Activated T-helper 2 cell treated with anti-CD3 and anti-CD28 coated beads, Interferon-gamma antibody, Interleukin-2, Interleukin-4, amounts not matched to agents 10 μg/mL and 5 μg/mL and 100 μg/mL, durations not matched to agents 14 hours and 24 hours and 36 hours (primary cell): Measurements from ENCODE around the gene PPP1R13B. TPM values are rescaled to one million over a fixed set of nuclear protein-coding genes. Genes with fewer than 3 reads are reported as not detected.

ENCODE experiments used
- DNase-seq: peaks from one replicate; pipeline ENCODE4 v3.0.0; 2021; ENCODE audit warnings: low spot score
- H3K27ac Mint-ChIP-seq: one replicate; pipeline ENCODE4 v1.8.0; 2021; ENCODE audit warnings: mixed read lengths
- H3K27me3 Mint-ChIP-seq: one replicate; pipeline ENCODE4 v1.8.0; 2021; ENCODE audit warnings: low read depth, mixed read lengths
- H3K36me3 Mint-ChIP-seq: one replicate; pipeline ENCODE4 v1.8.0; 2021; ENCODE audit warnings: low read depth, mixed read lengths
- H3K4me1 Mint-ChIP-seq: one replicate; pipeline ENCODE4 v1.8.0; 2021; ENCODE audit warnings: low read depth, mixed read lengths
- H3K4me3 Mint-ChIP-seq: one replicate; pipeline ENCODE4 v1.8.0; 2021; ENCODE audit warnings: low read depth, mild to moderate bottlenecking, moderate library complexity, mixed read lengths
- H3K9me3 Mint-ChIP-seq: one replicate; pipeline ENCODE4 v1.8.0; 2021; ENCODE audit warnings: mixed read lengths
- intact Hi-C: fragments of 100-400 bp; cut with micrococcal nuclease; formaldehyde crosslinking; loops from one replicate; pipeline ENCODE4 v1.15.1; 2023
- total RNA-seq: library from RNA; stranded (reverse); gene quantifications from 2 replicates; pipeline ENCODE4 v1.2.3, GENCODE V29; 2022

Gene PPP1R13B
- total RNA-seq, 1 donor from 2014 or later: 7.8 TPM

- Mint-ChIP-seq H3K4me1 (peaks cover 1% of the 10 kb centered on the region), H3K27ac (no peak overlapping the region), H3K9me3 (no peaks in the 10 kb centered on the region), H3K4me3 (no peak overlapping the region), H3K27me3 (no peaks in the 10 kb centered on the region), H3K36me3 (peaks cover 43% of the 10 kb centered on the region)
- DNase-seq: no peak
- intact Hi-C loops: loop anchor here (10.0 kb wide), 1 partner anchor 124 kb away; the partner anchor contains the start of genes BAG5 and COA8
Measured at GRCh38 chr14:103688906-103689902, 158.2 kb downstream of the PPP1R13B start.

- intact Hi-C loops: loop anchor here (10.0 kb wide), 1 partner anchor 124 kb away; the partner anchor contains the start of genes BAG5 and COA8
- H3K4me1 Mint-ChIP-seq: peaks cover 1% of the 10 kb centered on the region
- H3K27ac Mint-ChIP-seq: no peak overlapping the region
- H3K27me3 Mint-ChIP-seq: no peaks in the 10 kb centered on the region
- H3K9me3 Mint-ChIP-seq: no peaks in the 10 kb centered on the region
- DNase-seq: no peak
- peaks cover 41% of the 10 kb centered on the region for H3K36me3 Mint-ChIP-seq
- no peak overlapping the region for H3K4me3 Mint-ChIP-seq
Measured at GRCh38 chr14:103688441-103688840, 158.9 kb downstream of the PPP1R13B start.

DNA sequence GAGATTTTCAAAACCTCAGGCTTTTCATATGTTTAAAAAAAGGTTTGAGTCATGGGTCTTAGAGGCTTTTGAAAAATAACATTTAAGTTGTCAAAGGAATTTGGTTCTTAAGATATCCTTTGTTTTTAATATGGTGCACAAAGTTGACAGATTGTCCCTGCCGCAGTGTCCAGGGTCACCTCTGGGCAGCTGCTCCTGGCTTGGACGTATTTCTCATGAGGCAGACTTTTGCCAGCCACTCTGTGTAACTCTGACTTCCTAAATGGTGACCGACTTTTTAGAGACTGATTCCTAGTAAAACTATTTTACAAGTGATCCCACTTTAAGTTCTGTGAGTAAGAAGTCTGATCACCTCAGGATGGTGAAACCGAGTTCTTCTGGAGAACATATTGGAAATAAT lies 159.7 kb downstream of the PPP1R13B start:
- peaks cover 48% of the 10 kb centered on the region for H3K36me3 Mint-ChIP-seq

DNA sequence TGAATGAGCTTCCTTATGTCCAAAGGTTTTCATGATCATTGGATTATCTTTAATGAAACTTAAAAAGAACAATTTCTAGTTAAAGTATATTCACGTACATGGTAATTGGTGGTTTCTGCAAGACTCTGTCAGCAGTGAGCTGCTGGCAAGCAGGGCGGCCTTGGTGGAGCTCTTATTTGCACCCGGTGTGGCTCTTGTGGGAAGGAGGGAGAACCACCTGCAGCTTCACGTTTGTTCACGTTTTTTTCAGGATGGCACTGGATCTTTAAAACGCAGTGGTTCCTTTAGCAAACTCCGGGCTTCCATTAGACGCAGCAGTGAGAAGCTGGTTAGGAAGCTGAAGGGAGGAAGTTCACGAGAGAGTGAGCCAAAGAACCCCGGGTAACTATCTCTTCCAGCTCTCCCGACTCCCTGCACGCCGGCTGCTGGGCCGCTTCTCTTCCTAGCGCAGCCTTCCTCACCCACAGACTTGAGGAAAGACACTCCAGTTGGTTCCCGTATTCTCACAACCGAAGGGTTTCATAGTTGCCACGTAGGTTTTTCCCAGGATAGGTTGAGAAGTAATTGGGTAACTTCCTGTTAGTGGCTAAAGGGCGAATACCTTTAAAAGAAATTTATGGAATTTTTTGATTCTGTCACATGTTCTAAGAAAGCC lies 160.4 kb downstream of the PPP1R13B start:
- Mint-ChIP-seq H3K27ac (no peak overlapping the region), H3K36me3 (peaks cover 48% of the 10 kb centered on the region), H3K9me3 (no peaks in the 10 kb centered on the region), H3K4me3 (no peak overlapping the region), H3K27me3 (no peaks in the 10 kb centered on the region), H3K4me1 (peaks cover 1% of the 10 kb centered on the region)
- no peak for DNase-seq
- intact Hi-C loops: loop anchor here (10.0 kb wide), 1 partner anchor 122 kb away; the partner anchor contains the start of genes BAG5 and COA8

More for the DNA sequence above, 159.7 kb downstream of the PPP1R13B start:
- peaks cover 1% of the 10 kb centered on the region for H3K4me1 Mint-ChIP-seq
- intact Hi-C loops: loop anchor here (10.0 kb wide), 1 partner anchor 123 kb away; the partner anchor contains the start of genes BAG5 and COA8
- no peaks in the 10 kb centered on the region for H3K27me3 Mint-ChIP-seq
- H3K27ac Mint-ChIP-seq: no peak overlapping the region
- no peak for DNase-seq
- H3K4me3 Mint-ChIP-seq: no peak overlapping the region
- no peaks in the 10 kb centered on the region for H3K9me3 Mint-ChIP-seq

GRCh38 chr14:103685276-103686211 lies 161.8 kb downstream of the PPP1R13B start:
- Mint-ChIP-seq H3K4me3 (no peak overlapping the region), H3K27ac (no peak overlapping the region), H3K9me3 (no peaks in the 10 kb centered on the region), H3K4me1 (peaks cover 1% of the 10 kb centered on the region), H3K27me3 (no peaks in the 10 kb centered on the region), H3K36me3 (peaks cover 59% of the 10 kb centered on the region)
- no peak for DNase-seq
- intact Hi-C loops: loop anchor here (10.0 kb wide), 1 partner anchor 121 kb away; the partner anchor contains the start of genes BAG5 and COA8

GRCh38 chr14:103684871-103685270 lies 162.5 kb downstream of the PPP1R13B start:
- H3K4me1 Mint-ChIP-seq: peaks cover 1% of the 10 kb centered on the region
- intact Hi-C loops: loop anchor here (10.0 kb wide), 1 partner anchor 120 kb away; the partner anchor contains the start of genes BAG5 and COA8
- no peak overlapping the region for H3K4me3 Mint-ChIP-seq
- no peak for DNase-seq
- no peaks in the 10 kb centered on the region for H3K9me3 Mint-ChIP-seq
- peaks cover 59% of the 10 kb centered on the region for H3K36me3 Mint-ChIP-seq
- H3K27ac Mint-ChIP-seq: no peak overlapping the region
- no peaks in the 10 kb centered on the region for H3K27me3 Mint-ChIP-seq

- intact Hi-C loops: loop anchor here (10.0 kb wide), 1 partner anchor 120 kb away; the partner anchor contains the start of genes BAG5 and COA8
- Mint-ChIP-seq H3K36me3 (peaks cover 61% of the 10 kb centered on the region), H3K27ac (no peak overlapping the region)
Measured at GRCh38 chr14:103684471-103684870, 162.9 kb downstream of the PPP1R13B start.

More at GRCh38 chr14:103684471-103684870, 162.9 kb downstream of the PPP1R13B start:
- Mint-ChIP-seq H3K27me3 (no peaks in the 10 kb centered on the region), H3K4me3 (no peak overlapping the region), H3K4me1 (peaks cover 1% of the 10 kb centered on the region), H3K9me3 (no peaks in the 10 kb centered on the region)
- no peak for DNase-seq

Other genes with a start within 250 kb of the PPP1R13B start
- 161 and 169 TPM in 2 replicates for gene KLC1, start 218.4 kb downstream of the PPP1R13B start, total RNA-seq
- gene XRCC3, start 132.1 kb downstream of the PPP1R13B start, total RNA-seq: 52.9 and 53.7 TPM in 2 replicates
- gene ZFYVE21, start 131.8 kb downstream of the PPP1R13B start, total RNA-seq: 24.6 and 27.5 TPM in 2 replicates
- gene TDRD9, start 80.9 kb upstream of the PPP1R13B start, total RNA-seq: 0.23 TPM in 1 of 2 replicates, not detected in the other
- gene RD3L, start 95.0 kb upstream of the PPP1R13B start, total RNA-seq: not detected in 2 replicates
- gene ASPG, start 238.1 kb upstream of the PPP1R13B start, total RNA-seq: not detected in 2 replicates